Anterior cingulate cortex (tissue), 58 donors: ENCODE data around the gene RTBDN.

ENCODE experiments used
- DNase-seq, 58 donors: peaks; one replicate each; lab custom pipeline; 2025; lab: John Stamatoyannopoulos, UW

Gene RTBDN

DNA sequence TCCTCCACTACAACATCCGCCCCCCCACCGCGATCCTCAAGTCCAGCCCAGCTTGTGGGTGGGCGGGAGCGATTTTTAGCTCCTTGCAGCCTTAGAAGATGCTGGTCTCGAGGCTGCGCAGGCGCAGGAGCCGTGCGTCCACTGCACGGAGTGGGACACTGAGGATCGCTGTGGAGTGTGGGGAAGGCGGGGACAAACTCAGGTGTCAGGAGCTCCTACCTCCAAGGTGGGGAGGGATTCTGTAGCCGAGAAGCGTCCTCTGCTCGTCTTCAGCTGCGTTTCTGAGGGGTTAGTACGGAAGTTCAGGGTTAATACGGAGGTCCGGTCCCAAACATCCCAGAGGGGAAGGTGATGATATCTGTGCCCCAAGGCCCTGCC lies at the start of gene RTBDN:
Gene RTBDN (minus strand): TSS at position 14 of the 378 bp plus-strand sequence. CDS start 4,600 bp downstream, outside the sequence.
- peak in 32 of 58 donors; percentile 4 to 78 (median 42) for DNase-seq

DNA sequence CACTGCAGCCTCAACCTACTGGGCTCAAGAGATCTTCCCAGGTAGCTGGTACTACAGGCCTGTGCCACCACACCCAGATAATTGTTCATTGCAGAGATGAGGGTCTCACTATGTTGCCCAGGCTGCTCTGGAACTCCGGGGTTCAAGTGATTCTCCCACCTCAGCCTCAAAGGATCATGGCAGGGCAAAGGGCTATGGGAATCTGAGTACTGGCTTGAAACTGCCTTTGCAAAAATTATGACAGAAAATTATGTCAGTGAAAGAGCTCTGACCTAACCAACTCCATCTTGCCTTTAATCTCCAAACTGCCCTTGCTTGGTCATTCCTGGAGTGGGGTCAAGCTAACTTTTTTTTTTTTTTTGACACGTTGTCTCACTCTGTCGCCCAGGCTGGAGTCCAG lies 48.2 kb upstream of the RTBDN start:
- no peak for DNase-seq

- peak in 57 of 58 donors; percentile 21 to 92 (median 81) for DNase-seq
Observed at GRCh38 chr19:12881172-12881808, 46.9 kb upstream of the RTBDN start, which contains the start of gene DNASE2. TSS of gene DNASE2 (minus strand) at chr19:12881449. CDS start at chr19:12881375, 74 bp downstream.

DNA sequence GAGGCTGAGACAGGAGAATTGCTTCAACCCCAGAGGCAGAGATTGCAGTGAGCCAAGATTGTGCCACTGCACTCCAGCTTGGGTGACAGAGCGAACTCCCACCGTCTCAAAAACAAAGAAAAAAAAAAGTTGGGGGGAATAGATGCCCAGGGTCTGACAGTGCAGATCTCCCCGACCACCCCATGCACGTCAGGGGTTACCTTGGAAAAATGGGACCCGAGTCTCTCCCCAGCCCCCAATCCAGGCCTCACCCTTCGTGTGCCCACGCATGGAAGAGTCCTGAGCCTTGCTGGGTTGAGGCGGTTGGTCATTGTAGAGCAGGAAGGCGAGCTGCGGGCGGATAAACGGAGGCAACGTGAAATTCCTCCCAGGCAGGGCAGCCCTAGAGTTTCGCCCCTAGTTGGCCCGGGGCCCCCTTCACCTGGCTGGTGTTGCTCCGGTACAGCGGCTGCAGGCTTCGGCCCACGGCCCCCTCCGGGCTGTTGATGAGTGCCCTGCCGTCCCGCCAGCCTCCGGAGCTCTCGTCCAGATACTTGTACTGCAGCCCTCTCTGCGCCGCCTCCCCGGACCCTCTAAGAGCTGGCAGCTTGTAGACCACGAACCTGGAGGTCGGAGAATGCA lies 46.3 kb upstream of the RTBDN start:
- DNase-seq = peak in 14 of 58 donors; percentile 22 to 62 (median 36)

DNA sequence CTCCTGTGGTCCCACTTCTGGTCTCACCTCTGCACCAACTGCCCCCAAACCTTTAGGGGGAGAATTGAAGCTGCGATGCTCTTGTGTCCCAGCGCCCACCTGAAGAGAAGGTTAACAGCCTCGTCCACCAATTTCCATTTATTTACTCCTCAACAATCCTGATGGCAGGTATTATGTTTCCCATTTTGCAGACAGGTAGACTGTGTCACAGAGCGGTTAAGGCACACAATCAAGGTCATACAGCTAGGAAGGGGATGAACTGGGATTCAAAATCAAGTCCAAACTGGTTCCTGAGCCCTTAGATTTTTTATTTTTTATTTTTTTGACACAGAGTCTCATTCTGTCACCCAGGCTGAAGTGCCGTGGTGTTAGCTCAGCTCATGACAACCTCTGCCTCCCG lies 40.7 kb upstream of the RTBDN start:
- DNase-seq = no peak

- no peak for DNase-seq
Observed at GRCh38 chr19:12873891-12874745, 39.7 kb upstream of the RTBDN start.

GRCh38 chr19:12872941-12873890 lies 38.8 kb upstream of the RTBDN start:
- peak in 4 of 58 donors; percentile 7 to 59 (median 20) for DNase-seq

DNA sequence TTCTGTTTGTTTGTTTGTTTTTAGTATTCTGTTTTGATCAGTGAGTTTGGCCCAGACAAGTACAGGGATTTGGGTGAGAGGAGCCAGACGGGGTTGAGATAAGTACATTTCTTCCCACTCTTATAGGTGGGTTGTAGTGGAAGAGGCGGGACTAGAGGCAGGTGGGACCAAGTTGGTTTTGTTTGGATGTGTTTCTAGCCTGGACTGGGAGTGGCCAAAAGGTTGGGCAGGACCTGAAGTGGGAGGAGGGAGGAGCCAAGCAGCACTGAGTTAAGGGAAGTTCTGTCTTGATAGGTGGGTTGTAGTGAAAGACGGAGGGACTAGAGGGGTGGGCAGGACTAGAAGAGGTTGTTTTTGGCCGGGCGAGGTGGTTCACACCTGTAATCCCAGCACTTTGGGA lies 37.9 kb upstream of the RTBDN start:
- DNase-seq = no peak

GRCh38 chr19:12871681-12872080 lies 37.3 kb upstream of the RTBDN start:
- DNase-seq = no peak

GRCh38 chr19:12868540-12869112 lies 34.2 kb upstream of the RTBDN start:
- DNase-seq = no peak

DNA sequence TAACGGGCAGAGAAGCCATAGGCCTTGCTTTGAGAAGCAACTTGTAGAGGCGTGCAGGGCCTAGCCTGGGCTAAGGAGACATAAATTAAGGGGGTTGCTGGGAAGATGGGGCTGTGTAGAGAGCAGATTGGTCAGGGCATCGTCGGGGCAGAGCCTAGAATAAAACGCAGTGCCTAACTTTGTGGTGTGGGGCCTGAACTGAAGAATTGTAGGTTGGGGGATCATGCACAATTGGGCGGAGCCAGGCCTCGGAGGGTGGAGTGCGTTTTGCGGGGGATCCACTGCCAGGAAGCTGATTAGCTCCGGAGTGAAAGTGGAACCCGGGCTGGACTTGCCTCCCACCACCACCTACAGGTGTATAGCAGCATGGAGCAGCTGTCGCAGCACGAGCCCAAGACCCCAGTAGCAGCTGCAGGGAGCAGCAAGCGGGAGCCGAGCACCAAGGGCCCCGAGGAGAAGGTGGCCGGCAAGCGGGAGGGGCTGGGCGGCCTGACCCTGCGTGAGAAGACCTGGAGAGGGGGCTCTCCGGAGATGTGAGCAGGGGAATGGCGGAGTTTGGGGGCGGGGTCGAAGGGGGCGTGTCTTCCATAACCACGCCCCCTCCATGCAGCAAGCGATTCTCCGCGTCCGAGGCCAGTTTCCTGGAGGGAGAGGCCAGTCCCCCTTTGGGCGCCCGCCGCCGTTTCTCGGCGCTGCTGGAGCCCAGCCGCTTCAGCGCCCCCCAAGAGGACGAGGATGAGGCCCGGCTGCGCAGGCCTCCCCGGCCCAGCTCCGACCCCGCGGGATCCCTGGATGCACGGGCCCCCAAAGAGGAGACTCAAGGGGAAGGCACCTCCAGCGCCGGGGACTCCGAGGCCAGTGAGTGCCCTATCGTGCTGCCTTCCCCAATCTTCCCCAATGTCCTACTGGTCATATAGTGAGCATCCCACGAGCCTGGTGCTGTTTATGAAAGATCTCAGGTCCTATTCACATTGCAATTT lies 33.0 kb upstream of the RTBDN start:
- peak in 4 of 58 donors; percentile 4 to 16 (median 14) for DNase-seq

- DNase-seq = no peak
Observed at GRCh38 chr19:12866416-12867119, 32.2 kb upstream of the RTBDN start.

DNA sequence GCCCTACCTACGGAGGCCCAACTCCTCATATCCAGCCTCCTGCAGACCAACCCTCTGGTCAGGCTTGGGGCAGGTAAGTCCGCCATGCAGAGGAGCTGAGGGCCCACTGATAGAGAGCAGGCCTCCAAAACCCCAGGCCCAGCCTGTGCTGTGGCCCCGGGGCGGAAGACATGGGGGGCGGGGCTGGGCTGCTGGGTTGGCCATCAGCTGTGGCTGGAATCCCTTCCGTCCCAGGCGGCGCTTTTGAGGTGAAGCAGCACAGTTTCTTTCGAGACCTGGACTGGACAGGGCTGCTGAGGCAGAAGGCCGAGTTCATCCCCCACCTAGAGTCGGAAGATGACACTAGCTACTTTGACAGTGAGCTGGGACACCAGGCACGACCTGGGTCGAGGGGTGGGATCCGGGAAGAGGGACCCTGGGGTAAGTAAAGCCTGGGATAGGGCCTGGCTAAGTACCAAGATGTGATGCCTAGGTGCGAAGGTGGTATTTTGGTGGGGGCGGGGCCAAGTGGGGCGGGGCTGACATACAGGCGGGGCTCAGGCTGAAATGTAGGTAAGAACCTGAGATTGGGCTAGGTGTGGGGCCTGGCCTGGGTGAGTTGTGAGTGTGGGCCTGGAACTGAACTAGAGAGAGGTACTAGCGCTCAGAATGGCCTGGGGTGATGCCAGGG lies 31.5 kb upstream of the RTBDN start:
- no peak for DNase-seq

- DNase-seq = no peak
Observed at GRCh38 chr19:12864721-12865715, 30.6 kb upstream of the RTBDN start.

- DNase-seq = no peak
Observed at GRCh38 chr19:12864143-12864542, 29.8 kb upstream of the RTBDN start.

GRCh38 chr19:12859546-12859945 lies 25.2 kb upstream of the RTBDN start:
- DNase-seq = no peak
